ENCODE results near the gene TLR9. TPM values are rescaled to one million over a fixed set of nuclear protein-coding genes. Genes with fewer than 3 reads are reported as not detected.
"Not testable (repeated sequence)": the region's sequence is repeated elsewhere in the genome, so short reads cannot be mapped to it uniquely, and the experiment has no call there.

TLR9 gene
- total RNA-seq, 1 experiment from 2014 or later, result not detected

DNA sequence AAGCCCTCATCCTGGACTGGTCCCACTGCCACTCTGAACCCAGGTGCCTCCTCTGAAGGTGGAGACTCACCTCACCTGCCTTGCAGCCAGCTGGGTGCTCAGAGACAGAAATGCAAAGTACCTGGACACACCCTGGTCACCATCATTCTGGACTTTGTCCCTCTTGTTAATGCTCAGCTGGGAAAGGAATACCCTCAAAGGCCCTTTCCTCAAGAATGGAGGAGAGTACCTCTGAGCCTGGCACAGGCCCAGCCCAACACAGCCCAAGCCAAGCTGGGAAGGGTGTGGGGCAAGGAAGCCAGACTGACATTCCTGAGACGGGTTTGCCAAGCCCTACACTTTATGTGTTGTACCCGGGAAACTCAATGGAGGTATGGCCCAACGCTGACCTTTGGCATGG is 28.5 kb downstream of the TLR9 start:
- no peak for DNase-seq (ENCODE audit: low read depth)

DNA sequence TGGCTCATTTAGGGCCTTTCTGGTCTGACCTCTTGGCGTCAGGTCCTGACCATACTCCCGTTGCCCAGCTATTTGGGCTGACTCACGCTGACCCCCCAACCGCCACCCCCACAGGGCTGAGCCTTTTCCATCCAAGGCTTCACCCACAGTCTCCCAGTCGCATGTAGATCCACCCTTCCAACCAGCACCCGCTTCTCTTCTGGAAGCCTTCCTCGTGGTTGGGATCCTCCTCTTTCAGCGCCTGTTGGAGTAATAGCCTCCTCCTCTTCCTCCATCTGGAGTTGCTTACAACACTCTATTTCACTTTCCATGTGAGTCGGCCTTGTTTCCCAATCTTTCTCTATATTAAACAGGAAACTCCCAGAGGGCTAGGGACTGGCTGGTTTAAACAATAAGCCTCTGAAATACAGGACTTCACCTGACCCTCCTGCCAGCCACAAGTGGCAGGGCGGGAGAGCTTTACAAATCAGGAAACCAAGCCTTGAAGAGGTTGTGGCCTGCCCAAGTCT is 29.6 kb downstream of the TLR9 start:
- DNase-seq (ENCODE audit: low read depth), result peak; percentile 66

DNA sequence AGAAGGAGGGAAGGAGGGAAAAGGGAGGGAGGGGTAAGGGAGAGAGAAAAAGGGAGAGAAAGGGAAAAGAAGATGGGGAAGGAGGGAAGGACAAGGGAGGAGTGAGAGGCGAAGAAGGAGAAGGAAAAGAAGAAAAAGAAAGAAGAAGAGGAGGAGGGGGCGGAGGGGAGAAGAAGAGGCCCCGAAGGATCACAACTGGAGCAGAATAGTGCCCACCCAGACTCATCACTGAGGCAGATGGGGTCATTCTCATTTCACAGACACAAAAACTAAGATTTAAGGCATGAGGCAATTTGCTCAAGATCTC is 30.2 kb downstream of the TLR9 start:
- no peak for DNase-seq (ENCODE audit: low read depth)

DNA sequence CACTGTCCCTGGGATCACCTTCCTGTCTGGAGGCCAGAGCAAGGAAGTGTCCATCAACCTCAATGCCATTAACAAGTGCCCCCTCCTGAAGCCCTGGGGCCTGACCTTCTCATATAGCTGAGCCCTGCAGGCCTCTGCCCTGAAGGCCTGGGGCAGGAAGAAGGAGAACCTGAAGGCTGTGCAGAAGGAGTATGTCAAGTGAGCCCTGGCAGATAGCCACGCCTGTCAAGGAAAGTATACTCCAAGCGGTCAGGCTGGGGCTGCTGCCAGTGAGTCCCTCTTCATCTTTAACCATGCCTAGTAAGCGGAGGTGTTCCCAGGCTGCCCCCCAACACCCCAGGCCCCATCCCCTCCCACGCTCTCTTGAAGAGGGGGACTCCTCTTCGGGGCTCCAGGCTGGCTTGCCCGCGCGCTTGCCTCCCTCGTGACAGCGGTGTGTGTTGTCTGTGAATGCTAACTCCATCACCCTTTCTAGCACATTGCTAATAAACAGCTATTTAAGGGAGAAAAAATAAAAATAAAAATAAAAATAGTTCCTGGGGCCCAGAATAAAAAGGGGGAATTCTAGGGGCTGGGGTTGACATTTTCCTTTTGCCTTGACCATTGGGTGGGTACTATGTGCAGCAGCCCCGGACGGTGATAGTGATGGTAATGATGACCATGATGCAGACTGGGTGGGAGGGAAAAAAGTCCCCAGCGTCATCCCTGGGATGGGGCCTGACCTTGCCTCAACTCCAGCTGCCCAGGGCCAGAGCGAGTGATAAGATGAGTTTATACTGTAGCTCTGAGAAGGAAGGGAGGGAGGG is 30.8 kb downstream of the TLR9 start:
- no peak for DNase-seq (ENCODE audit: low read depth)

DNA sequence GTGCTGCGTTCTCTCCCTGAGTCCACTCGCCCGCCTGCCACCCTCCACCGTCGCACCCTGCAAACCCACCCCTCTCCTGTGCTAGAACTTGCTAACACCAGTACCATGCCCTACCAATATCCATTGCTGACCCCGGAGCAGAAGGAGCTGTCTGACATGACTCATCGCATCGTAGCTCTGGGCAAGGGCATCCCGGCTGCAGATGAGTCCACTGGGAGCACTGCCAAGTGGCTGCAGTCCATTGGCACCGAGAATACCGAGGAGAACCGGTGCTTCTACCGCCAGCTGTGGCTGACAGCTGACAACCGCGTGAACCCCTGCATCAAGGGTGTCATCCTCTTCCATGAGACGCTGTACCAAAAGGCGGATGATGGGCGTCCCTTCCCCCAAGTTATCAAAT is 32.4 kb downstream of the TLR9 start:
- peak; percentile 65 for DNase-seq (ENCODE audit: low read depth)

DNA sequence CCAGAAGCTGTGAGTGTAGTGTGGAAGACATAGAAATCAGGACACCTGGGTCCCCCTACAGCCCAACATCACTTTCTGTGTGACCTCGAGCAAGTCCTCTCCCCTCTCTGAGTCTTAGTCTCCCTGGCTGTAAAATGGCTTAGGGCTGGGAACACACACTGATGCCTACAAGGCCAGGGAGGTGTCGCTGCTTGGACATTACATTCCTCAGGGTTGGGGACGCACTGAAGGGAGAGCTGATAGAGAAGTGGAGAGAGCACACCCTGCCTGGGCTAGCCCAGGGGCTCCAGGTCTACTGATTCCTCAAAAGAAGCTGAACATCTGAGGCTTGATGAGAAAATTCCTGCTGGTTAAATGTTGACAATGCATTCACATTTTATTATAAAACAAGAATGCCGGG is 33.8 kb downstream of the TLR9 start:
- DNase-seq (ENCODE audit: low read depth), result no peak

DNA sequence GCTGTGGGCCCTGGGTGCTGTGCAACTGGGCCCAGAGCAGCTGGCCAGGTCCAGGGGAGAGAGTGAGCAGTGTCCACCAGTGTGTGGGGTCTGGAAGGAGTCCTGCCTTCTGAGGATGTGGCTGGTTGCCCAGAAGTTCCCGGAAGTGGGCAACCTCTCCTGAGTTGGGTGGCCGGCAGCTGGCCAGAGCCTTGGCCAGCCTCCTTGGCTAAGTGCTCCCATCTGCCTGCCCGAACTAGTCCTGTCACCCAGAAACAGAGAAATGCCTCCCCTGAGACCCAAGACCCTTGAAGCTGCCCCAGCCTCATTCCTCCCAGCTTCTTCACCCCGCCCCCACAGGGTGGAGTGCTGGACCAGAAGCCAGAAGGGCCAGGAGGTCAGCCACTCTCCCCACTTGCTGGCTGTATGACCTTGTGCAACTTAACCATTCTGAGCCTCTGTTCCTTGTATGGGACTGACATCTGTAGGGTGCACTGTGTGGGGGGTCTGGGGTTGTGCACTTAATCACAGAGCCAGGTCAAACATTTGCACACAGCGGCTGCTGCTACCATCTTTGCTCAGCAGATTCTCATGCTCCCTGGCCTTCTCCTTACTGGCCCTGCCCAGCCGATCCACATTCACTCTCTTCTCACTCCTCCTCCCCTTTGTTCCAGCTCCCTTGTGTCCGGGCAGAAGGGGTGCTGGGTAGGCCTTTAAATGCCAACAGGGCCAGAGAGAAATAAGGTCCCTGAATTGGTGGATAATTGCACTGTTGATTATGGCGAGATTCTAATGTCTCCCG is 35.0 kb downstream of the TLR9 start:
- DNase-seq (ENCODE audit: low read depth), result peak; percentile 77

DNA sequence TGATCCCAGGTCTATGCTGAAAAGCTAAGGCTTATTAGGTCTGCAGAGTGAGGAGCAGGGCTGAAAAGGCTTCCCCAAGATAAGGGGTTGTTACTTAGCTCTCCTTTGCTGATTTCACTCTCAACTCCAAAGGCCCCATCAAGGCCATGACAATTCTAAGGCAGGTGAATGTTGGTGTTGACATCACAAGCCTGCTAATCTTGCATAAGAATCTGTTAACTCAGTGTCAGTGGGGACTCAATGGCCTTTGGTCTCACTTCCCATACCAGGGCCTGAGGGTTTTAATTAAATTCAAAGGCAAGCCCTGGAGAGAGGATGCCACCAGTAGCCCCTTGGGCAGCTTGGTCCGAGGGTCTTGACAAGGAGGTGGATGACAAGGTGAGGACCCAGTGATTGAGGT is 36.9 kb downstream of the TLR9 start:
- DNase-seq (ENCODE audit: low read depth), result no peak

DNA sequence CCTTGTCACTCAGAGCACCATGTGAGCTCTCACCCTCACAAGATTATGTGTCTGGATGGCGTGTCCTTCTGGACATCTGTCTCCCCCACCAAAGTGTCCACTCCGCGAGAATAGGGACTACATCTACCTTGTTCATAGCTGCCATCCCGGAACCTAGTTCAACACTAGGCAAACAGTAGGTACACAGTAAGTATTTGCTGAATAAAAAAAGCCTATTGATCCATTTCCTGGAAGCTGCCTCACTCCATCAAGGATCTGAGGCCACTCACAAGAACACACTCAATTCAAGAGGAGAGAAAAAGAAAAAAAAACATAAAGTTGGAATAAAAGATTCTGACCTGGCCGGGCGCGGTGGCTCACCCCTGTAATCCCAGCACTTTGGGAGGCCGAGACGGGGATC is 38.7 kb downstream of the TLR9 start:
- no peak for DNase-seq (ENCODE audit: low read depth)

DNA sequence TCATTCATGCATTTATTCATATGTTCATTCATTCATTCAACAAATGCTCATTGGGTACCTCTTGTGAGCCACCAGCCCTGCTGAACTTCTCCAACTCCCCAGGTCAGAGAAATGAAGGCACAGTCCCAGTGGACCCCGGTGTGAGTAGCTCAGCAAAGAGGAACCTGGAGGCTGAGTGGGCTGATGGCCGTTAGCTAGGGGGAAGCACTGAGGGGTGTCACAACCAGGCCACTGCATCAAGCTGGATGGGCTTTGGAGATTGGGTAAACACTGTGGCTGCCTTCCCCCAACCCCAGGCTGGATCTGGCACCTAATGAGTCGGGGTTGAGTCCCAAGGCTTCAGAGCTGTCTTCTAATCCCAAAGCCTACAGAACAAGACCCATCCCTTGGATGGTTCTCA is 39.6 kb downstream of the TLR9 start:
- DNase-seq (ENCODE audit: low read depth), result no peak

DNA sequence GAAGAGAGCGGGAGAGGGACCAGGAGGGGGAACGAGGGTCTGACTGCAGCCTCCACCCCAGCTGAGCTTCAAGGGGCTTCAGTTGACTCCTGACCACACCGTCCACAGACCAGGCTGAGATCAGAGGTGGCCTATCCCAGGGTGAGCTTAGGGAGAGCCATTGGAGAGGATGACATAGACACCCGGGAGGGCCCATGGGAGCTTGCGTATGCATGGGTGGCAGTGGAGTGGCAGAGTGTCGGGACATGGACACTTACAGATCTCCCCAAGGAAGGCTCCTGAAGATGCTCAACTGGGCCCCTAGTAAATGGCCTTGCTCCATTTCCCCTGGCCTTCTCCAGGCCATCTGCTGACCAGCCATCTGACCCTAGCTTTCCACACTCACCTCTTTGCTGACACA is 40.1 kb downstream of the TLR9 start:
- no peak for DNase-seq (ENCODE audit: low read depth)

DNA sequence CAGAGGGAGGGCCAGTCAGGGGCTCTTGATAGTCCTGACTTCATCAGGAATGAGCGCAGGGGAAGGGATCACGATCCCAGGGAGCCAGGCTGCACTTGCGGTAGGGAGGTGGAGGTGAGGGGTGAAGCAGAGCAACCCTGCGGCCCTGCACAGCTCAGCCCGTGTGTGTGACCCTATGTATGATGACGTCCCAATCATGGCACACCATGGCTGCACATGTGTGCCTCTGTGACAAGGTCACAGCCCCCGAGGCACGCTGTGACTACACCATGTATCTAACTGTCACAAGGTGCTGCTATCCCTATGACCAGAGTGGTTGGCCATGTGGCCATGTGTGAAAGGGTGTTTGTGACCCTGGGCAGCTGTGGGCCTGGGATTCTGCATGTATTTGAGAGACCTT is 40.8 kb downstream of the TLR9 start:
- DNase-seq (ENCODE audit: low read depth), result no peak

DNA sequence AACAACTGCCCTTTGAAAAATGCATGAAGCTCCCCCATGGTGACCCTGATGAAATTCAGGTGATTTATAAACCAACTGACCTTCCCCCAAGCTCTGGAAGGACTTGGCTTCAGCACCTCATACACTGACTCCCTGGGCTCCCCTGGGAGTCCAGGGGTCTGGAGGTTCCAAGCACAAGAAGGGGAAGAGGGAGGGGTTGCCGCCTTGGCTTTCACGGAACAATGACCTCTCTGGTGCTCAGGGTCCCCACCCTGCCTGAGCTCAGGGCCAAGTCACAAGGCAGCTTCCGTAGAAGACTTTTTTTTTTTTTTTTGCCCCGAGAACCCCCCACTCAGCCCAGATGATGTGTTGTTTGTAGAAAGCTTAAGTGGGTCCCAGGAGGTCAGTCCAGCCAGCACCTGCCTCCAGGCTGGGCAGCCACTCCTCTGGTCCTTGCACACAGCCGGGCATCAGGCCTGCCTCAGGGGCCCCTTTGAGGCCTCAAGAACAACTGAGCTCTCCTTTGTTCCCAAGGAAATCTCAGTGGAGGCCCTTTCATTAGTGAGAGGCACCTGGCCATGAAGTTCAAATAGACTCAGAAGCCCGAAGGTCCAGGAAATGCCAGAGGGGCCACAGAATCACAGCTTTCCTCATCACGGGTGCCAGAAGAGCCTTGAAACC is 41.5 kb downstream of the TLR9 start:
- no peak for DNase-seq (ENCODE audit: low read depth)

DNA sequence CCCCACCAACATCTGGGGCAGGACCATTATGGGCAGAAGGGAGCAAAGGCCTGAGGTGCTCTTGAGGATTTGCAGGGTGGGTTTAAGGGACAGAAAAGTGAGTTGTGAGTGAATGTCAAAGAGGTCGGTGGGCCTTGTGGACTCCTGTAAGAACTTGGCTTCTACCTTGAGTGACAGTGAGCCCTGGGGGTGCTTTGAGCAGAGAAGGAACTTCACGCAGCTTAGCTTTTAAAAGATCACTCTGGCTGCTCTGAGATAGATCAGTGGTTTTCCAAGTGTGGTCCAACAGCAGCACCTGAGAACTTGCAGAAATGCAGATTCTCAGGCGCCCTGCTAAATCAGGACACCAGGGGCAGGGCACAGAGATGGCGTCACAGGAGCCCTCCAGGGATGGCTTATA is 42.8 kb downstream of the TLR9 start:
- DNase-seq (ENCODE audit: low read depth), result no peak

DNA sequence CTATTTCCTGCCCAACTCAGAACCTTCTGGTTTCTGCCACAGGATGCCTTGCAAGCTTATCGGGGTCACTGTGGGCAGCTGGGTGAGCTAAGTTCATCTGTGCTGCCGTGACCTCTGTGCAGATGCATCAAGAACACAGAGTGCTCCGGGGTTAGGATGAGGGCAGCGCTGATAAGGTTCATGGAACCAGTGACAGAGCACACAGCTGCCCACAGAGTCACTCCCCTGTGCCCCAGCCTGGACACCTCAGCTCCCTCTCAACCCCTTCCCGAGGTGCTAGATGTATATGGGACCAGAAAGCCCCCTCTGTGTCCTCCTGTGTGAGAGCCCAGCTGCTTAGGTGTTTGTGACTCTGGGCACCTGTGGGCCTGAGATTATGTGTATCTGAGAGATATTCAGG is 43.2 kb downstream of the TLR9 start:
- no peak for DNase-seq (ENCODE audit: low read depth)

DNA sequence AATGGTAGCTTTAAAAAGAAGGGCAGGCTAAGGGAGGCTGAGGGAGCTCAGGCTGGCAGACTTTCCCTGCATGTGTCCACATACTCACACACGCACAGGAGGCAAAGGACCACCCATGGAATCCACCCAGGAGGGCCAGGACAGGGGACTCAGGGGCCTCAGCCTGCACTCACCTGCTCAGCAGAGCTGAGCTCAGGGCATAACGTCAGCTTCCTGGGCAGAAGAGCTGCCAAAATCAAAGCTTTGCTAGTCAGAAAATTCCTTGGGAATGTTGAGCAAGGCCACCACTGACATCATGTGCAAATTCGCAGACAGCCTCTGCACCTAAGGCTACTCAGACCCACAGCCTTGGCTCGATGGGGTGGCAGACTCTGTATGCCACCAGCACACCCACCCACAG is 43.9 kb downstream of the TLR9 start:
- peak; percentile 27 for DNase-seq (ENCODE audit: low read depth)

DNA sequence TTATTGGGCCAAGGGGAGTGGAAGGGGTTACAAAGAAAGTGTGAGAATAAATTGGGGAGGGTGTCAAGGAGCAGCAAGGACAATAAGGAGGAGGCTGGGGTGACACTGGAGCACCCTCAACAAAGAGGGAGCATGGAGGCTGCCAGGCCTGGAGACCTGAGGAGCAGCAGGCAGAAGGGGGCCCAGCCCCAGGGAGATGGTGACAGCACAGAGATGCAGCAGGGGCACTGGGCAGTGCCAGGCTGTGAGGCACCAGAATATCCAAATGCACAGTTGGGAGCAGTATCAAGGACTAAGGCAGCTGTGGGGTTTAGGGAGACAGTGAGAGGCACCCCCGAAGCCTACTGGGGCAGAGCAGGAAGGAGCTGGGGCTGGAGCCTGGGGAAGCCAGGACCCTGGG is 46.9 kb downstream of the TLR9 start:
- no peak for DNase-seq (ENCODE audit: low read depth)

DNA sequence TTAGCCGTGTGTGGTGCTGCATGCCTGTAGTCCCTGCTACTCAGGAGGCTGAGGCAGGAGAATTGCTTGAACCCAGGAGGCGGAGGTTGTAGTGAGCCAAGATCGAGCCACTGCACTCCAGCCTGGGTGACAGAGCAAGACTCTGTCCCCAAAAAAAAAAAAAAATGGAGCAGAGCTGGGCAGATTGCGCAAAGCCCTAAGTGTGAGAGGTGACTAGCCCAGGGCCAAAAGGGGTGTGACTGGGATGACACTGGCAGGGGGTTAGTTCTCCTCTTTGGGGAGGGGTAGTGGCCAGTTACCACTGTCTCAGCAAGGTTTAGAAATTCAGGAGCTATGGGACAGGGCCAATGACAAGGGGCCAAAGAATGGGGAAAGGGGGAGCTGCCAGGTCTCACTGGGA is 47.3 kb downstream of the TLR9 start:
- DNase-seq (ENCODE audit: low read depth), result not testable (repeated sequence)

DNA sequence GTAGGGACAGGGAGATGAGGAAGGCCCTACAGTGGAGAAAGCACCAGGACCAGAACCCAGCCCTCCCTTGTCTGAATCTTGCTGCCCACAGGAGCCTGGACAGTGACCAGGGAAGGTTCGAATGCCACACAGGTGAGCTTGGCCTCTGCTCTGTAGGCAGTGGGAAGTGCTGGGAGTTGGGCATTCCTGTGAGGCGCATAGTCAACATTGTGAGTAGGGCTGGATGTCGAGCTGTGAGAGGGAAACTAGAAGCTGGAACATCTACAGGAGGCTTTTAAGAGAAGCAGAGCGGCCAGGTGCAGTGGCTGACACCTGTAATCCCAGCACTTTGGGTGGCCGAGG is 47.8 kb downstream of the TLR9 start:
- DNase-seq (ENCODE audit: low read depth), result no peak

DNA sequence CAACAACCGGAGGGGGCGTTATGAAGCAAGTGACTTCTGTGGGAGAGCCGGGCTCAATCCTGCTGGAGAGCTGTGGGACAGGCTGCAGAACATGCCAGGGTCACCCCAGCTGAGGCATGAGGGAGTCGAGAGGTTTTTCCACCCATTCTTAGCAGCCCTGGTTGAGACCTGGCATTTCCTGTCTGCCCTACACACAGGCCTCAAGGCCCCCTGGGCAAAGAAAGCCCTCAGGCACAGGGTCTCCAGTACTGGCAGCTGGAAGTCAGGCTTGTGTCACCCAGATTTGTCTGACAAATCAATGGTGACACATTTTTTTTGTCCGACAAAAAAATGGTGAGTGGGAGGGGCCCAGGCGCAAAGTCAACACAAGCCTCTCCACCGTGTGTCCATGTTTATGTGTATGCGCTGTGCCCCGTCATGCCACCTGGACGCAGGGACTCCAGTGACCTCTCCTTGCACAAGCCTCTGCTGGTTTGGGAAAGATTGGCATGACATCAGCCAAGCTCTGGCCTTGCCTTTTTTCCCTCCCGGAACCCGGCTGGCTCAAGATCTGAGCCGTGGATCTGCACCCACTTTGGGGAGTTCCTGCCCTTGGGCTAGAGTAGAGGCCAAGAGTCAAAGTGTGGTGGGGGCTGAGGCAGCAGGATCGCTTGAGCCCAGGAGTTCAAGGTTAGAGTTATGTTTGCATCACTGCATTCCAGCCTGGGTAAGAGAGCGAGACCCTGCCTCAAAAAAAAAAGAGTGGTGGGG is 48.3 kb downstream of the TLR9 start:
- DNase-seq (ENCODE audit: low read depth), result no peak

DNA sequence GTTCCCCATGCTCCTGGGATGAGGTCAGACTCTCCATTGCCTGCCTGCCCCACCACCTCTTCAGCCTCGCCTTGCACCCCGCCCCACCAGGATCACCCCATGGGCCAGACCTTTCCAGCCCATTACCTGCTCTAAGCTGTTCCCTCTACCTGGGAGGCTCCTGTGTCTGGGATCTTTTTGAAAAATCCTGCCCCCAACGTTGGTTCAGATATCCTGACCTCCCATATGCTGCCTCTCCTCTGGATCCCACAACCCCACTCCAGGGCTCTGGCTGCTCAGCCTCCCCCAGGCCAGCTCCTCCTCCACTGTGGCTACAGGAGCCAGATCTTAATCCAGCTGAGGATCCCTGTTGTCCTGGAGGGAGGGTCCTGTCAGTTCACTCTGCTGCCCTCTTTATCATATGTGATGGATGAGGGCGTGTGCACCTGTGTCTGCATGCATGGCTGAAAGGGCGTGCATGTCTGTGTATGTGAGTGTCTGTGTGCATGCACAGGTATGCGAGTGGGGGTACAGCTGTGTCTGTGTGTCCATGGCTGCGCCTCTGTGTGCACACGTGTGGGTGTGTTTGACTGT is 49.2 kb downstream of the TLR9 start:
- DNase-seq (ENCODE audit: low read depth), result no peak
